Dermis blood vessel endothelial cell (primary cell): Measurements from ENCODE around the gene HS3ST3A1. TPM values are rescaled to one million over a fixed set of nuclear protein-coding genes. Genes with fewer than 3 reads are reported as not detected.

Experiments used
- DNase-seq: peaks from one replicate; pipeline ENCODE4 v3.0.0; 2010
- total RNA-seq: library from RNA; depleted of rRNA; stranded (reverse); fragments of >200 nt; gene quantifications from 2 replicates; pipeline ENCODE4 v1.2.3, GENCODE V29; 2014

The HS3ST3A1 gene
- total RNA-seq, result 0.05 and 0.17 TPM in 2 replicates

GRCh38 chr17:13601776-13602551, at the start of gene HS3ST3A1:
TSS of gene HS3ST3A1 (minus strand) at chr17:13601929. CDS start at chr17:13601129, 800 bp downstream.
- no peak for DNase-seq

DNA sequence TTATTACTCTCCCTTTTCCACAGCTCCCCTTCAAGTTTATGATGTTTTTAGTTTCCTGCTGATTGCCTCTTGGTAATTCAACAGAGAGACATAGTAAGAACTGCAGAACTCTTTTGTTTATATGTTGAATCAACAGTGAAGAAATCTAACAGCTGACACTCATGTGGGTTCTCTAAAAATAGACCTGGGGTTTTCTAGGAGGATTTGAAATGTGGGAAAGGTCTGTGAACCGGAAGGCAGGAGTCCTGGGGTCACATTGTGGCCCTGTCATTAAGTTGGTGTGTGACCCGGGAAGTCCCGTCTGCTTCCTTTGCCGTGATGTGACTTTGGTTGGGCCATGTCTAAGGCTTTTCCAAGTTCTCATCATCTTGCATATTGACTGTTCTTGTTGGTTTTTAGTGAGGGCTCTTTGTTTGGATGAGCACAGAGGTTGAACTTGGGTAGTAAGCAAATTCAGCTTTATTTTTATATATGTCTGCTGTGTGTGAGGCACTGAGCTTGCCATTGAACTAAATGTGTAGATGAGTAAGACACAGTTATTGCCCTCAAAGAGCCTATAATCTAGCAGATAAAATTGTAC, 48.5 kb upstream of the HS3ST3A1 start:
- no peak for DNase-seq

- DNase-seq, result no peak
Observed at GRCh38 chr17:13647543-13648021, 45.9 kb upstream of the HS3ST3A1 start.

DNA sequence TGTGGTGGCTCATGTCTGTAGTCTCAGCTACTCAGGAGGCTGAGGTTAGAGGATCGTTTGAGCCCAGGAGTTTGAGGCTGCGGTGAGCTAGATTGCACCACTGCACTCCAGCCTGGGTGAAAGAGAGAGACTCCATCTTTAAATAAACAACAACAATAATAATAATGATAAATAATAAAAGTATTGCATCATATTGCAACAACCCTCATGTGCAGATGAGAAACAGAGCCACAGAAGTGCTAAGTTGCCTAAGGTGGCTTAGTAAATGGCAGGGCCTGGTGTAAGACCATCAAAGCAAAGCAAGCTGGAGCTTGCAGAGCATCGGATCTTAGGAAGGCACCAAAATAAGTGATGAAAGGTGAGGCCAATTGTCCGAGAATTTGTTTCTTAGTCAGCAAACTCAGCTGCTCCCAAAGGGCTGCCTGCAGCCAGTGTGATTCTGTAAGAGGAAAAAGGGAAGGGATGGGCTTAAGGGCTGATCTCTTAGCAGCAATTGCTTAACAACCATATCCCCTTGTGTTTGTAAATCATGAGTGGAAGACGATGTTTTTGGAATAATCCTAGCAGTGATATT, 45.3 kb upstream of the HS3ST3A1 start:
- no peak for DNase-seq

DNA sequence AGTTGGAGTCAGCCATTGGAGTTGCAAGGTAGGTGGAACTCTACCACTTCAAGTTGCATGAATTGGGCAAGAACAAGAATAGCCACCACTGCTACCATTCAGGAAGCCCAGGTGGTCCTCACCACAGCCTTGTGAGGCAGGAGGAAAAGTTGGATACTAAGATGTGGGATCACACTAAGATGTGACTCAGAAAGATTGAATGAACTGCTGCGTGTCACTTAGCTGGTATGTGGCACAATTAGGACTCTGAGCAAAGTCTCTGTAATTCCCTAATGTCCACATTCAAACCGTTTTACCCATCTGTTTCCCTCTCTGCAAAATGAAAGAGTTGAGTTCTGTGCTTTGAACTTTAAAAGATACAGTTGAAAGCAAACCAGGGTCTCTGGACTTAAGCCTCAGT, 44.7 kb upstream of the HS3ST3A1 start:
- no peak for DNase-seq

DNA sequence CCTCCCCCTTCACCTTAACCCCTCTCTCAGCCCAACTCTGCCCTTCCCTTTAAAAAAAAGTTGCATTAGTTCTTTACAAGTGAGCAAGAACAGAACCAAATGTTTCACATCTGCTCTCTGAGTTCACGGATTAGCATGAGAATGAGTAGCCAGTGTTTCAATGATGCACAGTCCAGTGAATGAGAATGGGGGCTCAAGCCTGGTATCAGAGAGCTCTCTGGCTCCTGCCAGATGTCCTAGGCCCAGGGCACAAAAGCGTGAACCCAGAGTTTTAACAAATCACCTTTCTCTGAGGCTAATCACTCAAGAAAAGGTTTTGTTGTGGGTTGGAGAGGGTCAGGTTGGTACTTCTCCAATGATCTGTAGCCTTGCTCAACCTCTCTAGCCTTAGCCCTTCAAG, 41.5 kb upstream of the HS3ST3A1 start:
- no peak for DNase-seq

DNA sequence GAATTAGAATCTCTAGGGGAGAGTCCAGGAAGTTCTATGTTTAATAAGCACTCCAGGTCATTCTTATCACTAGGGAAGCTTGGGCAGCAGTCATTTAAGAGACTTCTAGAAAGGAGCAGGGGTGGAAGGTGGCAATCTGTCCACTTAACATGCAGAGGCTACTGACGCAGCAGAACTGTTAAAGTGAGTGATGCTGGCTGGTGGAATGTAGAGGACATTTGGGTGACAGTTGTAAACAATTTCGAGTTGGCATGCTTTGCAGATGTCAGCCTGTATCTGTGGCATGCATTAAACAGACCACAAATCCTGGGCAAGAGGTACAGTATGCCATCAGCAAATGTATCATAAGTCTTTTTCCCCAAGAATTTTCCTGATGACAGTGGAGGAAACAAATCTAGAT, 40.5 kb upstream of the HS3ST3A1 start:
- DNase-seq, result no peak

DNA sequence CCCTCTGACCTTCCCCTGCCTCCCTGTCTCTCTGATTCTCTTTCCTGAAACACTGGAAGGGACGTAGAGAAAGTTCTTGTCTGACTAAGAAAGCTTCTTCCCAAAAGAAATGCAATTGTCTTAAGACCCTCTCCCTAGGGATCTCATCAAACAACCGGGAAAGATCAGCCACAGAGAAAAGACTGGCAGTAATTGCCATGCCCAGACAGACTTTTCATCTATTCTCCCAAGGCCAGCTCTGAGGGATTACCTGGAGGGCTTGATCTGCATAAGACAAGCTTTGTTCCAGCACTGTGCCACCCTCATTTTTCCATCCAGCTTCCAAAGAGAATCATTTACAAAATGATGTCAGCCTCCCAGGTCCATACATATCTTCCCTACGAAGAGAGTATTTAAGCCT, 38.8 kb upstream of the HS3ST3A1 start:
- no peak for DNase-seq

- DNase-seq, result no peak
Observed at GRCh38 chr17:13638855-13639458, 37.2 kb upstream of the HS3ST3A1 start.

- no peak for DNase-seq
Observed at GRCh38 chr17:13636951-13637350, 35.2 kb upstream of the HS3ST3A1 start.

DNA sequence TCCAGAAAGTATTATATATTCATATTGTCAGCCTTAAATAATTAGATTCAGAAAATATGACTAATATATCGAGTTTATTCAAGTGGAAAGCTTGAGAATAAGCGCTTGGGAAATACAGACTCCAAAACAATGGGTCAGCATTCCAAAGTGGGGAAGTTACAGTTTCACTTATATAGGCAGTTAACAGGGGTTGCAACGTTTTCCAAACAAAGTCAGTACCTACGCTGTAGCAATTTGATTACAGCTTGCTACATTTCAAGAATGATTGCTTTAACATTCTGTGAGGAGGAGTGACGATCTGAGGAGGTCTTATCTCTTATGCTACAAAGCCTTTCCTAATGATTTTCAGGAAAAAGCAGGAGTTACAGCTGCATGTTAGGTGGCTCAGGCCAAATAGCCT, 34.2 kb upstream of the HS3ST3A1 start:
- DNase-seq, result no peak

DNA sequence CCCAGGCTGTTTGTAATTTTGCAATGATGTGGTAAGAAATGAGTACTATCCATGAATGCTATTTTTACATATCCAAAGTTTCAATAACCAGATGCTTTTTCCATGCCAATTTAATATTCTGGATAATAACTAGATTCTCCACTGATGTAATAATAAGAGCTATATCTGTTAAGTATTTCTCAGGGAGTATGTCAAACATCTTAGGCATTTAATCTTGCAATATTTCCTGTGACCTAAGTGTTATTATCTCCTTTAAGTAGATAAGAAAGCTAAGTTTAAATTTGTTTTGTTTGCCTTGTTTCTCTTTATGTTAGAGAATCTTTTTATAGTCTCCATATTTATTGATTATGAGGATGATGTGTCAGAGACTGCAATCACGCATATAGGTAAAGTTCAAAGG, 32.3 kb upstream of the HS3ST3A1 start:
- DNase-seq, result no peak

GRCh38 chr17:13631529-13631928, 29.8 kb upstream of the HS3ST3A1 start:
- no peak for DNase-seq

DNA sequence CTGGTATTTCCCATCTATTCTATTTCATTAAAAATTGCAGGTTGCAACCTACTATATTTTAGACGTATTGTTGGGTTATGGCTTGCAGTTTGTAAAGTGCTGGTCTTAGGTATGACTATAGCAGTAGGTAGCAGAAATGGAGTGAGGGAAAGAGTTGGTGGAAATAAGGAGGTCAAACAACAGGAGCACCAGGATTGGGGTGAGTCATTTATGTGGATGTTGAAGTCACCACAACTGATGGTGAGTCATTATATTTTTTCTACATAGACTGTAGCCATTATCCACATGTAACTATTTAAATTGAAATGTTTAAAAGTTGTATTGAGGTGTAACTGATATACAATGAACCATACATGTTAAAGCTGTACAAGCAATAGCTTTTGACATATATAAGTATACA, 25.0 kb upstream of the HS3ST3A1 start:
- DNase-seq, result no peak

GRCh38 chr17:13619462-13619861, 17.7 kb upstream of the HS3ST3A1 start:
- no peak for DNase-seq

GRCh38 chr17:13616031-13616430, 14.3 kb upstream of the HS3ST3A1 start:
- no peak for DNase-seq

DNA sequence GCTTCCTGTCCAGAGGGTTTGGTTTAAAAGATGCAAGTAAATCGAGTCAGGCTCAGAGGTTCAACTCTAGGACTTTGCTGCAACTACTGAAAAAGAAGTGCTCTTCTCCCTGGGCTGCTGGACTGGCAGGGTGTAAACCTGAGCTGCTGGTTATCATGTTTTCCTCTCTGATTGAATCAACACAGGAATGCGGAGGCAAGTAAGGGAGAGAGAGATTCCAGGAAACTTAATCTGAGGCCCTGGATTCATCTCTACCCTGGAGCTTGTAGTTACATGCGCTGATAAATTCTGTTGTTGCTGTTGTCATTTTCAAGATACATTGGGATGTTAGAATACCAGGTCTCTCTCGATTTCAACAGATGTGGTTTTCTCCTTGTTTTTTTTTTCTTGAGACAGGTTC, 8.2 kb upstream of the HS3ST3A1 start:
- no peak for DNase-seq

DNA sequence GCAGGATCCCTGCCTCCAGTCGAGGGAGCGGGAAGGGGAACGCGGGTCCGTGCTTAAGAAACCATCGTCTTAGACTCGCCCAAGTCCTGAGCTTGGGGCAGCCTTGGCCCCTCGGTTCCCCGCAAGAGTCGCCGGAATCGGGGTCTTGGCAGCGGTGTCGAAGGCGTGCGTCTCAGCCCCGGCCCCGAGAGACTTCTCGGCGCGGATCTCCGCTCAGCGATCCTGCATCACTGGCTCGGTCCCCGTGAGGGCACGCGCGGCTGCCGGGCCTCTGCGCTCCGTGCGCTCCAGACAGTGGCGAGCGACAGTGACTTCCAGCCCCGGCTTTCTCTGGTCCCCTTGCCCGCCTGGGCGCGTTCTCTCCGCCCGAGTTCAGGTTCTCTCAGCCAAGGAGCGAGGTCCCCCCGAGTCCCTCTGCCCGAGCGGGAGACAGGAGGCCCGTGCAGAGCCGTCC, 380 bp downstream of the HS3ST3A1 start:
- no peak for DNase-seq

- no peak for DNase-seq
Observed at GRCh38 chr17:13600475-13601321, 1.0 kb downstream of the HS3ST3A1 start.

DNA sequence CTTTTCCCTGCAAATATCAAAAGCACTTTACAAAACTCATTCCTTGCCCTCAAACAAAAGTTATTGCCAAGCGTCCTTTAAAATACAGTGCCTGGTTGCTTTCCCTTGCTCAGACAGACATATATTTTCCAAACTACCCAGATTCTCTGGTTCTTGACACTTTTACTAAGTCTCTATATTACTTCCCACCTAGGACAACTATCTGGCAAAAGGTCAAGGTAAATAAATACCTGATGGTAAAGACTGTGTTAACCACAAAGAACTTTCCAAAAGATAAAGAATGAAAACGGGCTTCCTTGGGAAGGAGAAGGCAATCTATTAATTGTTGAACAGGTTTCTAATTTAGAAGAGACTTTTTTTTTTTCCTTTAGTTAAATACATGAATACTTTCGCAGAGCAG, 1.9 kb downstream of the HS3ST3A1 start:
- no peak for DNase-seq

- DNase-seq, result no peak
Observed at GRCh38 chr17:13599168-13599577, 2.6 kb downstream of the HS3ST3A1 start.

GRCh38 chr17:13598353-13599167, 3.2 kb downstream of the HS3ST3A1 start:
- DNase-seq, result no peak
